ENCODE measurements around the gene PLD3.
"Not testable (repeated sequence)": the region's sequence is repeated elsewhere in the genome, so short reads cannot be mapped to it uniquely, and the experiment has no call there.

PLD3 gene

DNA sequence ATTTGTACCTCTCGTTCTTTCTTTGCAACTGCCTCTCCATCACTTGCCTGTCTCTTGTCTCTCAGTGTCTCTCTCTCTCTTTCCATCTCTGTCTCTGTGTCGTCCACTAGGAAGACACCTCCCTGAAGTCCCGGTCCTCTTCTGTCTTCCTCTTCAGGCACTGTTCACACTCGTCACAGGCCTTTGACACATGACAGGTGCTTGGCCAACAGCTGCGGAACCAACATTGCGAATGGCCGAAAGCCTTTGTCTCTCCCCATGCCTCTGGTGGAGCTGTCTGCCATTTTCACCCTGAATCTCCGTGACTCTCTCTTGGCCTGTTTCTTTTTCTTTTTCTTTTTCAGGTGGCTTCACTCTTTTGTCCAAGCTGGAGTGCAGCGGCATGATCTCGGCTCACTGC lies 38.7 kb downstream of the PLD3 start:
- in situ Hi-C loops (cut with HindIII; ENCODE audit: low sequenced_read_pairs): no loop called here

DNA sequence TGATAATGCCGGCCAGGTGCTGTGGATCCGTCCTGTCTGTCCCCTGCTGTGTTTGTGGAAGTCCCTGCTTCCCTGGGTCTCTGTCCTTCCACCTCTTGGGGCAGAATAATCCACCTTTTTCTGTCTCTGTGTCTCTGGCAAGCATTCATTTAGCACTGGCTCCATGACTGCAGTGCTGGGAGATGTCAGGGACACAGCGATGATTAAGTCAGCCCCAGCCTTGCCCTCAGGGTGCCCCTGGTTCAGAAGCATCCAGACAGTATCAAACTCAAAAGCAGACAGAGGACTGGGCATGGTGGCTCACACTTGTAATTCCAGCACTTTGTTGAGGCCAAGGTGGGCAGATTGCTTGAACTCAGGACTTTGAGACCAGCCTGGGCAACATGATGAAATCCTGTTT lies 40.0 kb downstream of the PLD3 start:
- in situ Hi-C loops (cut with HindIII; ENCODE audit: low sequenced_read_pairs): no loop called here

DNA sequence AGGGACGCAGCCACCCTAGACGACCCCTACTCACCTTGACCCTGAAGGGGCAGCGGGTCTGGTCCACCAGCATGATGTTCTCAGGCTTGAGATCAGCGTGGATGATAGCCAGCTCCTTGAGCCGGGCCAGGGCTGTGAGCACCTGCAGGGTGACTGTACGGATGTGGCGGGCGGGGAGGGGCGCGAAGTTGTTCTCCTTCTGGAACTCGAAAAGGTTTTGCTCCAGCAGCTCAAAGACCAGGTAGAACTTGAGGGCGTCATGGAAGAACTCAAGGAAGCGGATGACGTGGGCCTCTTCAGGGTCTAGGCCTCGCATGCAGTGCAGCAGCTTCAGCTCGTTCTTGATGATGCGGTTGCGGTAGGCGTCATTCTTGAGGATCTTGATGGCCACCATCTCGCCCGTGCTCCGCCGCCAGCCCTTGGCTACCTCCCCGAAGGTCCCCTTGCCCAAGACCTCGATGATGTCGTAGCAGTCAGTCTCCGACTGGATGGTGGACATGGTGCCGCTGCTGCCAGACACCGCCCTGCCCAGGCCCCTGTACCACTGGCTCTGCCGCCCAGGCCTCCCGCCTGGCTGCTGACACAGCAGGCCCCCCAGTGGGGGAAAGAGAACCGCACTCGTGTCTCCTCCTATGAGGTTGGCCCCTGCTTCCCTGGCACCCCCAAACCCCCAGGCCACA lies 41.0 kb downstream of the PLD3 start:
- in situ Hi-C loops (cut with HindIII; ENCODE audit: low sequenced_read_pairs): no loop called here

DNA sequence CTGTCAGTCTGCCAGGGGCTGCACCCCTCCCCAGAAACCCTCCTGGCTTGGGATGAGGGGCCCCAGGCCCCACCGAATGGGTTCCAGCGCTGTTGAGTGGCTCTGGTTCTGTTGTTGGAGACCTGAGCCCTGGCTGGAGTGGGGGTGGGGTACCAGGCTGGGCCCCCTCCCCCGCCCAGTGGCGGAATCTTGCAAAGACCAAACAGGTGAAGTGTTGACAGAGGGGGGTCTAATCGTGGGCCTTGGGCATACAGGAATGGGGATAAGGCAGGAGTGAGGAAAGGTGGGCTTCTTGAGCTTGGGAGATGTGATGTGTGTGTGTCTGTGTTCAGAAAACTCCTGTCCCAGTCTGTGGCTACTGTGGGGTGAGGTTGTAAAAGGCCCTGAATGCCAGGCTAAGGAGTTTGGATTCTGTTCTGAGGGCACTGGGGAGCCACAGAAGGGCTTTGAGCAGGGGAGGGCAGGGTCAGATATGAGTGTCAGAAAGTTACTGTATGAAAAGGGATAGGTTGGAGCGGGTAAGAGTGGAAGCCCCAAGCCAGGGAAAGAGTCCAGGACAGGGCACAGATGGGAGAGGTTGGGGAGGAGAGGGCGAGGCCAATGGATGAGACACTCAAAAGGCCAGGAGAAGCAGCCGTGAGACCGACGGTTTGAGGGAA lies 41.7 kb downstream of the PLD3 start, which contains the start of gene HIPK4:
Gene HIPK4 (minus strand): TSS at position 98 of the 659 bp plus-strand sequence. CDS start 279 bp downstream, outside the sequence.
- in situ Hi-C loops (cut with HindIII; ENCODE audit: low sequenced_read_pairs): no loop called here

DNA sequence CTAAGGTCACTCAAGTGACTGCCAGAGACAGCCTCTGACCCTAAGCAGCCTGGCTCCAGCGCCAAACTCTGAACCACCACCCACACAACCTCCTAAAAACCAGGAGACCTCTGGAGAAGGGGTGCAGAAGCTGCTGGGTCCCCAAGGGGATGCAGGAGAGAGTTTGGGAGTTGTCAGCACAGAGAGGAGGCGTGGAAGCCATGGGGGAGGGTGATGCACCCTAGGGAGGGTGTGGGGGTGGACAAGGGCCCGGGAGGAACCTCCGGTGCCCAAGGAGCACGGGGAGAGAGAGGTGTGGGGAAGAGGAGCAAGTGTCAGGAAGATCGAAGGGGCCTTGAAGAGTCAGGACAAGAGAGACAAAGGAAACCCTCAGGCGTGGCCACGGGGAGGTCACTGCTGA lies 43.6 kb downstream of the PLD3 start:
- in situ Hi-C loops (cut with HindIII; ENCODE audit: low sequenced_read_pairs): no loop called here

DNA sequence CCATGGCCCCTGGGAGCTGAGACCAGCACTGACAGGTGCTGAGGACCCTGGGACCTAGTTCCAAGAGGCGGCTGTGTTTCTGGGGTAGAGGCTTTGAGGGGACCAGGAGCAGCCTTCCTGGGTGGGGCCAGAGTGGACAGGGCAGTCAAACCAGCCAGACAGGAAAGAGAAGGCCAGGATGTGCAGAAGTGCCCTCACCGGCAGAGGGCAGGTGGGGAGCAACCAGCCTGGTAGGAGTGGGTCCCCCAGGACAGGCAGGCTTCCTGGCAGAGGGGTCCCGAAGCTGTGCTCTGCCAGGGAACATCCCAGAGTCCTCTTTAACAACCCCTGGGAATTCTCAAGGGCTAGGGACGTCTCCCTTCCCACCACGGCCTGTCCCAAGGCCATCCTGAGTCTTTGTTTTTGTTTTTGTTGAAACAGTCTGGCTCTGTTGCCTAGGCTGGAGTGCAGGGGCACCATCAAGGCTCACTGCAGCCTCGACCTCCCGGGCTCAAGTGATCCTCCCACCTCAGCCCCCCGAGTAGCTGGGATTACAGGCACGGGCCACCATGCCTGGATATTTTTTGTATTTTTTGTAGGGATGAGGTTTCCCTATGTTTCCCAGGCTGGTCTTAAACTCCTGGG lies 44.5 kb downstream of the PLD3 start:
- in situ Hi-C loops (cut with HindIII; ENCODE audit: low sequenced_read_pairs): no loop called here

DNA sequence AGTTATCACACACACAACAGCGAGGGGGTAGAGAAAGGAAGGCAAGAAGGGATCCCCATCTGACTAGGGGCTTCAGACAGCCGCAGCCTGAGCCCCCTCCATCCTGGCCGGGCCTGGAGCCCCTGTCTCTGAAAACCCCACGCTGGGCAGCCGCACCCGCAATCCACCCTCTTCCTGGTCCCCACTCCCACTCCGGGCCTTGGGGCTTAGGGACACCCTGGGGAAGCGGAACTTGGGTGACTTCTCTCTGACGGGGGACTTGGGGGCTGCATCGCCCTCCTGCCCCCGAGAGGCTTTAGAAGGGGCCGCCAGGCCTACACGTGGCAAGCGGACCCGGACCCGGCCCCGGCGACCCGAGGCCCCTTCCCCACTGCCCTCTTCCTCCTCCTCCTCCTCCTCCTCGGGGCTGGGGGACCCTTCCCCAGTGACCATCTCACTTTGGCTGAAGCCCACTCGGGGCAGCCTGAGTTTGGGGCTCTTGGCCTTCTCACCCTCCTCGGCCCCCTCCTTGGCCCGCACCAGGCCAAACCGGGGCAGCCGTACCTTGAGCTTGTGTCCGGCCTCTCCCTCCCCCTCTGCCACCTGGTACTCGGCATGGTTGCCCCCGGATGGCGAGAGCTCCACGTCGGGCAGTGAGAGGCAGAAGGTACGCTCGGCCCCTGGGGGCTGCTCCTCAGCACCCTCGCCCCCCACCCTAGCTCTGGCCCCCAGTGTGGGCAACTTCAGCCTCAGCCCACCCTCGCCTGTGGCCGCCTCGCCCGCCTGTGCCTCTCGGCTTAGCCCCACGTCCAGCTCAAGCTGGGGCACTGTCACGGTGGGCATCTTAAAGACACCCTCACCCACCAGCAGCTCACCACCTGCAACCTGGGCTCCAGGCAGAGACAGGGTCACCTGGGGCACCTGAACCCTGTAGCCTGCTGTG lies 45.7 kb downstream of the PLD3 start:
- in situ Hi-C loops (cut with HindIII; ENCODE audit: low sequenced_read_pairs): no loop called here

DNA sequence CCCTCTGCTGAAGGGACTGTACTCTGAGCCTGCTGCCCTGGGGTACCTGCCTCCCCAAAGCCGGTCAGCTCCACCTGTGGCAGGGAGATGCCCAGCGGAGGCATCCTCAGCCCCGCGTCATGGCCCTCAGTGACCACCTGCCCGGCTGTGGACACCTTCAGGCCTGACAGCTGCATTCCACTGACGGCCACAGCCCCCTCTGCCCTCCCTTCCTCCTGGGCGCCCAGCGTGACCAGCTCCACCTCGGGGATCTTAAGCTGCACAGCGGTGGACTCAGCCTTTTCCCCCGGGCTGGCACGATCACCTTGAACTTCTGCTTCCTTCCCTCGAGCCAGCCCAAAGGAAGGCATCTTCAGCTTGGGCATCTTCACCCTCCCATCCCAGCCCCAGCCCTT lies 46.3 kb downstream of the PLD3 start:
- in situ Hi-C loops (cut with HindIII; ENCODE audit: low sequenced_read_pairs): no loop called here

DNA sequence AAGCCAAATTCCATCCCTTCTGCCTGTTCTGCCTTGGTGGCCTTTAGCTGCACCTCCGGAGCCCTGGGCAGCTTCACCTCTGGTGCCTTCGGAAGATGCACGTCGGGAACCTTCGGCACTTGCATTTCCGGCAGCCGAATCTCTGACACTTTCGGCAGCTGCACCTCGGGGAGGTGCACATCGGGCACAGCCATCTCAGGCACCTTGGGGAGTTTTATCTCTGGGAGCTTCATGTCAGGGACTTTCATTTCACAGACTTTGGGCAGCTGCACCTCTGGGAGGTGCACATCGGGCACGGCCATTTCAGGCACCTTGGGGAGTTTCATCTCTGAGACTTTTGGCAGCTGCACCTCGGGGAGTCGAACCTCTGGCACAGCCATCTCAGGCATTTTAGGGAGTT lies 47.5 kb downstream of the PLD3 start:
- in situ Hi-C loops (cut with HindIII; ENCODE audit: low sequenced_read_pairs): no loop called here

DNA sequence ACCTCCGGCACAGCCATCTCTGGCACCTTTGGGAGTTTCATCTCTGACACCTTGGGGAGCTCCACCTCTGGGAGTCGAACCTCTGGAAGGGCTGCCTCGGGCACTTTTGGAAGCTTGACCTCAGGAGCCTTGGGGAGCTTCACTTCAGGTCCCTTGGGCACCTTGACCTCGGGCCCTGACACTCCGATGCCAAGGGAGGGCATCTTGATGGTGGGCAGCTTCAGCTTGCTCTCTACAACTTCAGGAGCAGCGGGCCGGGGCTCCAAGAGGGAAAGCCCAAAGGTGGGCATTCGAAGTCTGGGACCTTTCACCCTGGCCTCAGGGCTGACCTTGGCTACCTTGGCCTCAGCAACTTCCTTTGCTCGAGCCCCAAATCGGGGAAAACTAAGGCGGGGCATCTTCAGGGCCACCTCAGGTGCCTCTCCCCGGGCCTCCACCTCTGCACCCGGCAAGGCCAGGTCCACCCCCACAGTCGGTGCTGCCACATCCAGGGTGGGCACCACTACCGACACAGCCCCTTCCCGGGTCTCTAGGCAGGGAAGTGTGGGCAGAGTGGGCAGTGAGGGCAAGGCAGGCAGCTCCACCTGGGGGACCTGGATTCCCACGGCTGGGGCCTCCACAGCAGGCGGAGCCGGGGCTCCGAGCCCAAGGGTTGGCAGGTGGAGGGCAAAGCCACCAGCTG lies 48.5 kb downstream of the PLD3 start:
- in situ Hi-C loops (cut with HindIII; ENCODE audit: low sequenced_read_pairs): no loop called here

DNA sequence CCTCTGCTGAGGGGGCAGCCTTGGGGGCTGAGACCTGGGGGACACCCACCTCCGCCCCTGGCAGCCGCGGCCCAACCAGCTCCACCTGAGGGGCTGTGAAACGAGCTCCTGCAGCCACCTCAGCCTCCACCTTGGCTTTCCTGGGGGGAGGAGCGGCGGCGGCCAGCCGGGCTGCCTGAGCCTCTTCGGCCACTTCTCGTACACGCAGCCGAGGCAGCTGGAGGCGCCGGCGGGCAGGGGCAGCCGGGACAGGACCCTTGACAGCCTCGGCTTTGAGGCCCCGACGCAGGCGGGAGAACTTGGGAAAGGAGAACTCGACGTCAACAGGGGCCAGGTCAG lies 49.0 kb downstream of the PLD3 start:
- in situ Hi-C loops (cut with HindIII; ENCODE audit: low sequenced_read_pairs): no loop called here

DNA sequence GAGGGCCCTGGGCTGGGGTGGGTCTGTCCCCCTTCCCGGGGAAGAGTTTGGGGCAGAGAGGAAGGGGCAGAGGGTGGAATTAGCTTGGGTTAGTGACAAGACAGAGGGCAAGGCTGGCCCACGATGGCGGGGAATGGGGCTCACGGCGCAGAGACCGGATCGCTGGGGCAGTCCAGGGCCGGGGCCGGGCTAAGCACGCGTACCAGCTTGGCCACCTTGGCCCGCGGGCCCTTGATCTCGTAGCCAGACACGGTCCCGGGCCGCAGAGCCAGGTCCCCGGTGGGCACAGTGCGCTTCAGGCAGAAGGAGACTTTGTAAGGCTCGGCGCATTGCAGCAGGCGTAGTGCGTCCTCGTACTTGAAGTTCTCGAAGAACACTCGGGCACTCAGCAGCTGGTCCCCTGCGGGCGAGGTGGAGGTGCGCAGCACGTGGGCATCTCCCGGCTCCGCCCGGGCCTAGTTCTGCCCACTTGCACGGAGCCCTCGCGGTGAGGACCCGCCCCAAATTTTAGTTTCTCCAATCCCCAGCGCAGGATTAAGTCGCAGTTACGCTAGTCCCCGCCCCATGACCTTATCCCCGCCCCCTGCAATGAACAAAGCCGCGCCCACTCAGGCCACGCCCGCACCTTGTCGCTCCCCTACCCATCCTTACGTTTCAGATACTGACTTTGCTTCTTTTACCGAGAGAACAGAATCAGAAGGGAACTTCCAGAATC lies 50.1 kb downstream of the PLD3 start:
- in situ Hi-C loops (cut with HindIII; ENCODE audit: low sequenced_read_pairs): no loop called here

DNA sequence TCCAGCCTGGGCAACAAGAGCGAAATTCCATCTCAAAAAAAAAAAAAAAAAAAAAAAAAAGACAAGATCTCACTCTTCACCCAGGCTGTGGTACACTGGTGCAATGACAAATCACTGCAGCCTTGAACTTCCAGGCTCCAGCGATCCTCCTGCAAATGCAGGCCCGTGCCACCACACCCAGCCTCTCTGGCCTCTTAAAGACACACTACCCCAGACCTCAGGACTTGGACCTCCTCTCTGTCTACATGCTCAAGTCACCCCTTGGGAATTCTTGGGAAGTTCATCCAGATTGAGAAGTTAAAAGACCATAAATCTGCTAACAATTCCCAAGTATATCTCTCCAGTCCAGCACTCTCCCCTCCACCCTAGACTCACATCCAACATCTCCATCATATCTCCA lies 52.1 kb downstream of the PLD3 start:
- in situ Hi-C loops (cut with HindIII; ENCODE audit: low sequenced_read_pairs): no loop called here

DNA sequence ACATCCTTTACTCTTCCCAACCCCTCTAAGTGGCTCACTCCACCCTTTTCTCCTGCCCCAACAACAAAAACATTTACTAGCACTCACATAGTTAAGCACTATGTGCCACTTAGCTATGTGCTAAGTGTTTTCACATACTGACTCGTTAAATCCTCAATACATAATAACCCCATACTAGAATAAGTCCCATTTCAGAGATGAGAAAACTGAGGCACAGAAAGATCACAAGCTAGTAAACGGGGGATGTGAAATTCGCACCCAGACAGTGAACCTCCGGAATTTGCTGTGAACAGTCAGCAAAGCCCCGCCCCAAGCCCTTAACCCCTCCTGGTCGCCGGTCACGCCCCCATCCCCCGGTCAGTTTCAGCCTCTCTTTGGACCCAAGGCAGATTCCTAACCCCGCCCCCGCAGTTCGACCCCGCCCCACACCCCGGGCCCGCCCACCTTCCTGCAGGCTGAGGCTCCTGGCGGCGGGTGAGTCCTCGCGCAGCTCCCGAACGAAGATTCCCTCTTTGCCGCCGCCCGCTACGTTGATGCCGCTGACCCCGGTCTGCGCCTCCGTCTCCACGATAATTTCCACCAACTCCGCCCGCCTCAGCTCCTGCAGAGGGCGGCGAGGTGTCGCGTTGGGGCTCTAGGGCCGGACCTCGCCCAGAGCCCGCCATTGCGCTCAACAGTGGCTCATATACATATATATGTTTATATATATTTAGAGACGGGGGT lies 54.9 kb downstream of the PLD3 start:
- in situ Hi-C loops (cut with HindIII; ENCODE audit: low sequenced_read_pairs): no loop called here

DNA sequence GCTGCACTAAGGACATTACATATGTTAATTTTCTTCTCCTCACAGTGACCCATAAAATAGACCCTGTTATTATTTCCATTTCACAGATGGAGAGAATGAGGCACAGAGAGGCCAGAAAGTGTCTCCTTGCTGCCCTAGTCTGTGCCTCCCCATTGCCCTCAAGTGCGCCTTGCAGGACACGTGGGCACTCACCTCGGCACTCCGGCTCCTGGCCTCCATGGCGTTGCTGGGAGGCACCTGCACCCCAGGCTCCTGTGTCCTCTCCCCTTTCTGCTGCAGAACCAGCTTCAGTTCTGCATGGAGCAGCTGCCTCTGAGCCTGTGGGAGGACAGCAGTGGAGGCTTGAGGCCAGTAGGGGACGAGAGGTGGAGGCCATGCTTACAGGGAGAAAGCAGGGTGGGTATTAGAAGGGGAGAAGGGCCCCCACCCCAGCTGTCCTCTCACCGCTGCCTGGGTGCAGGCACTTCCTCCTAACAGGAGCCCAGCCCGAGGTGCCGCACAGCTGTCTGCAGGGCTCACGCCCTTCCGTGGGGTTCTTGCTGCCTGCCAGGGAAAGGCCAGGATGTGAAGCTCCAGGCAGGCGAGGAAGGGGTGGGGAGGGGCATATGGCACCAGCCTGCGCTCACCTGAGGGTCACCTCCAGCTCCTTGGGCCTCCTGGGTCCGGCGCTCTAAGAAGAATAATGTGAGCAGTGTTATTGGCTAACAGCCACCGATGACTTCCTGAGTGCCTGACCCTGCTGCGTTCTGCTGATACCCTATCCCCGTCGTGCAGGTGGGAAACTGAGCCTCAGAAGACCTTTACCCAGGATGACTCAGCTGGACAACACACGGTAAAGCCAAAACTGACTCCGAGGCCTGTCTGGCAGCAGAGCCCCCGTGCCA lies 59.5 kb downstream of the PLD3 start:
- in situ Hi-C loops (cut with HindIII; ENCODE audit: low sequenced_read_pairs): no loop called here

DNA sequence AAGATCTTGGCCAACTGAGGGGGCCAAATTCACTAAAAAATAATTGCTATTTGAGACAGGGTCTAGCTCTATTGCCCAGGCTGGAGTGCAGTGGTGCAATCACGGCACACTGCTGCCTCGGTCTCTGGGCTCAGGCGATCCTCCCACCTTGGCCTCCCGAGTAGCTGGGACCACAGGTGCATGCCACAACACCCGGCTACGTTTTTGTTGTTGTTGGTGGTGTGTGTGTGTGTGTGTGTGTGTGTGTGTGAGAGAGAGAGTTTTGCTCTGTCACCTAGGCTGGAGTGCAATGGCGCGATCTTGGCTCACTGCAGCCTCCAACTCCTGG lies 60.1 kb downstream of the PLD3 start:
- in situ Hi-C loops (cut with HindIII; ENCODE audit: low sequenced_read_pairs): not testable (repeated sequence)

DNA sequence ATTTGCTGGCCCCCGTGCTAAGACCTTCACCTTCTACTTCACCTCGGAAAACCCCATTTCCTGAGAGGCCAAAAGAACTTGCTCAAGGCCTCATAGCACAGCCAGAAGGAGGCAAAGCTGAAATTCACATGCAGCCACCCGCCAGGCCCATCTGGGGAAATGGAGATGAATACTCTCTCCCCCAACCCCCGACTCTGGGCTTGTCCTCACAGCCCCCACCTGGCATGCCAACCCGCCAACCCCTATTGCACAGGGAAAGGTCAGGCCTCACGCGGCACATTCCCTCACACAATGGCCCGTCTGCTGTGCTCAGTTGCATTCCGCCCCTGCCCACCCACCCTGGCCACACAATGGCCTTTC lies 61.5 kb downstream of the PLD3 start:
- in situ Hi-C loops (cut with HindIII; ENCODE audit: low sequenced_read_pairs): no loop called here

DNA sequence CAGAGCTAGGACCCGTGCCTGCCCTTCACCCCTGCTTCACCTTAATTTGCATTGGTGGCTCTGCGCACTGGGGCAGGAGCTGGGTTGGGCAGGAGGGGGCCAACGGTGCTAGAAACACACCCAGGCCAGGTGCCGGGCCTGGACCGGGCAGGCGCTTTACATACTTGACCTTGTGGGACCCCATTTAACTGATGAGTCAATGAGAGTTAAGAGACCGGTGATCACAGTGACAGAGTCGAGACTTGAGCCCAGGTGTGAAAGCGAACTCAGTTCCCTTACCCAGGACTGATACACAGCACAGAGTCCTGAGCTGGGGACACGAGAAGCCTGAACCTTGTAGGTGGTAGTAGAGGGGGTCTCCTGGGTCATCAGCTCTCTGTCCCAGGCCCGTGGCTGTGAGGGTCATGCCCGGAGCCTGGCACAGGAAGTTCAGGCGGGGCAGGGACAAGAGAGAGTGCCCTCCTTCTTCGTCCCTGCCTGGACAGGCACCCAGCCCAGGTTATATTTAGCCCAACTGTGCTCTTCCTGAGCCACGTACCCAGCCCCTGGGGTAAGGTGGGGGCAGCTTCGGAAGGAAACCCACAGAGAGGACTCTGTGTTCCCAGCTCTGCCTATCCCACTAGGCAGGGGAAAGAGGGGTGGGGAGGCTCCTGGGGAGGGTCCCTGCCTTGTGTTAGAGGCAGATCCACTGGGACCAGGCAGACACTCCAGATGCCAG lies 62.8 kb downstream of the PLD3 start:
- in situ Hi-C loops (cut with HindIII; ENCODE audit: low sequenced_read_pairs): no loop called here
